WTC11 (cell line): ENCODE results near the gene CCDC30. TPM values are rescaled to one million over a fixed set of nuclear protein-coding genes. Genes with fewer than 3 reads are reported as not detected.

Source experiments
- ATAC-seq: fragments of 200-7000 bp; cut with Tn5 transposase; 2 replicates; pipeline ENCODE4 v1.10.0; 2021; ENCODE audit warnings: mild to moderate bottlenecking, moderate library complexity
- CTCF ChIA-PET: fragments of 300-600 bp; sonication (Branson Sonifier 250); formaldehyde crosslinking; loops from one replicate; lab custom pipeline; 2021; ENCODE audit warnings: antibody characterized with exemption; lab: Charles Lee
- POLR2A ChIA-PET: fragments of 350-600 bp; sonication (Branson Sonifier 250); formaldehyde crosslinking; loops from one replicate; lab custom pipeline; 2021; ENCODE audit warnings: antibody characterized with exemption; lab: Charles Lee
- DNase-seq: peaks from one replicate; pipeline ENCODE4 v3.0.0; 2021; ENCODE audit warnings: low spot score
- H3K27ac Mint-ChIP-seq: 2 replicates; pipeline ENCODE4 v1.8.0; 2021; ENCODE audit warnings: mixed read lengths
- H3K27me3 Mint-ChIP-seq: 2 replicates; pipeline ENCODE4 v1.8.0; 2021; ENCODE audit warnings: low read depth, mild to moderate bottlenecking, moderate library complexity, mixed read lengths
- H3K36me3 Mint-ChIP-seq: 2 replicates; pipeline ENCODE4 v1.8.0; 2021; ENCODE audit warnings: mixed read lengths
- H3K4me1 Mint-ChIP-seq: 2 replicates; pipeline ENCODE4 v1.8.0; 2022; ENCODE audit warnings: mixed read lengths
- H3K4me3 Mint-ChIP-seq: 2 replicates; pipeline ENCODE4 v1.8.0; 2021; ENCODE audit warnings: mild to moderate bottlenecking, moderate library complexity, mixed read lengths
- H3K9me3 Mint-ChIP-seq: 2 replicates; pipeline ENCODE4 v1.8.0; 2021; ENCODE audit warnings: mixed read lengths
- ATF1 ChIP-seq: sonication (generic); formaldehyde crosslinking; IDR thresholded peaks from 2 replicates; pipeline ENCODE4 v1.8.1; 2023; ENCODE audit warnings: mild to moderate bottlenecking, moderate library complexity, missing genetic modification reagents
- ATF6 ChIP-seq: sonication (generic); formaldehyde crosslinking; IDR thresholded peaks from 2 replicates; pipeline ENCODE4 v1.8.1; 2023; ENCODE audit warnings: mild to moderate bottlenecking, missing genetic modification reagents
- MXD4 ChIP-seq: fragments of 250-450 bp; sonication (Bioruptor Pico); IDR thresholded peaks from 2 replicates; pipeline ENCODE4 v1.8.0; 2021; ENCODE audit warnings: mild to moderate bottlenecking, moderate library complexity, borderline replicate concordance
- TCF7 ChIP-seq: sonication (generic); formaldehyde crosslinking; IDR thresholded peaks from 2 replicates; pipeline ENCODE4 v1.8.0; 2022; ENCODE audit warnings: mild to moderate bottlenecking, low read depth, missing genetic modification reagents, moderate library complexity
- TEAD1 ChIP-seq: sonication (generic); formaldehyde crosslinking; IDR thresholded peaks from 2 replicates; pipeline ENCODE4 v1.8.0; 2022; ENCODE audit warnings: mild to moderate bottlenecking, missing genetic modification reagents
- USF1 ChIP-seq: sonication (generic); formaldehyde crosslinking; IDR thresholded peaks from 2 replicates; pipeline ENCODE4 v1.8.0; 2022; ENCODE audit warnings: mild to moderate bottlenecking, missing genetic modification reagents
- ZNF232 ChIP-seq: sonication (generic); formaldehyde crosslinking; IDR thresholded peaks from 2 replicates; pipeline ENCODE4 v1.8.0; 2022; ENCODE audit warnings: mild to moderate bottlenecking, missing genetic modification reagents
- ZNF532 ChIP-seq: fragments of 250-450 bp; sonication (Bioruptor Pico); IDR thresholded peaks from 2 replicates; pipeline ENCODE4 v1.9.0; 2021; ENCODE audit warnings: mild to moderate bottlenecking, borderline replicate concordance
- total RNA-seq: library from RNA; stranded (reverse); gene quantifications from 3 replicates; pipeline ENCODE4 v1.2.3, GENCODE V29; 2021
- TF ChIP-seq, protein P1 (sequence below): sonication (generic); formaldehyde crosslinking; IDR thresholded peaks from 2 replicates; pipeline ENCODE4 v1.8.0; 2023; ENCODE audit warnings: missing genetic modification reagents, mild to moderate bottlenecking, borderline replicate concordance
- TF ChIP-seq, protein P2 (sequence below): sonication (generic); formaldehyde crosslinking; IDR thresholded peaks from 2 replicates; pipeline ENCODE4 v1.8.0; 2022; ENCODE audit warnings: mild to moderate bottlenecking, missing genetic modification reagents
- TF ChIP-seq, protein P3 (sequence below): sonication (generic); formaldehyde crosslinking; IDR thresholded peaks from 2 replicates; pipeline ENCODE4 v1.8.0; 2022; ENCODE audit warnings: mild to moderate bottlenecking, missing genetic modification reagents
- TF ChIP-seq, protein P4 (sequence below): sonication (generic); formaldehyde crosslinking; IDR thresholded peaks from 2 replicates; pipeline ENCODE4 v1.8.1; 2022; ENCODE audit warnings: mild to moderate bottlenecking, missing genetic modification reagents, moderate library complexity, borderline replicate concordance
- TF ChIP-seq, protein P5 (sequence below): sonication (generic); formaldehyde crosslinking; IDR thresholded peaks from 2 replicates; pipeline ENCODE4 v1.8.1; 2023; ENCODE audit warnings: mild to moderate bottlenecking, missing genetic modification reagents, moderate library complexity

The CCDC30 gene
- total RNA-seq, 1 experiment from 2014 or later, result 0.92 TPM

DNA sequence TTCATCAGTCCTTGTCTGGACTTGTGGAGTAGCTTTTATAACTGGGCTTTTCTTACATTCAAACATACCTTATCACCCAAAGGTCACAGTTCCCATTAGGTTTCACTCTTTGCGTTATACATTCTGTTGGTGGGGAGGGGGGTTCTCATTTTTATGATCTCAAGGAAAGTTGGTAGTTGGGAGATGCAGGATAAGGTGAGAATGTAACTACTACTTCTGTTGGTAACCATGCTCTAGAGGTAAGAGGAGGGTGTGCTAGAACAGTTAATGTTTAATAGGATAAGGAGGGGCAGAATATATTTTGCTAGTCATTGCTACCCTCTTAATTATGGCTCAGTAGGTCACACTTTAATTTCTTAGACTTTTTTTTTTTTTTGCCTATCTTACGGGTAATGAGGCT is 229.8 kb downstream of the CCDC30 start:
- POLR2A ChIA-PET, result interaction anchor here (2.9 kb wide), 1 partner anchor 10 kb away, joined by 20 read pairs; the partner anchor contains the start of gene YBX1

More for the DNA sequence above, 229.8 kb downstream of the CCDC30 start:
- DNase-seq (no peak), ATAC-seq (no peak)
- TF ChIP-seq USF1, result no peak
- TF ChIP-seq ZNF232, result no peak
- TF ChIP-seq ZNF532, result no peak
- TF ChIP-seq, protein P1, sequence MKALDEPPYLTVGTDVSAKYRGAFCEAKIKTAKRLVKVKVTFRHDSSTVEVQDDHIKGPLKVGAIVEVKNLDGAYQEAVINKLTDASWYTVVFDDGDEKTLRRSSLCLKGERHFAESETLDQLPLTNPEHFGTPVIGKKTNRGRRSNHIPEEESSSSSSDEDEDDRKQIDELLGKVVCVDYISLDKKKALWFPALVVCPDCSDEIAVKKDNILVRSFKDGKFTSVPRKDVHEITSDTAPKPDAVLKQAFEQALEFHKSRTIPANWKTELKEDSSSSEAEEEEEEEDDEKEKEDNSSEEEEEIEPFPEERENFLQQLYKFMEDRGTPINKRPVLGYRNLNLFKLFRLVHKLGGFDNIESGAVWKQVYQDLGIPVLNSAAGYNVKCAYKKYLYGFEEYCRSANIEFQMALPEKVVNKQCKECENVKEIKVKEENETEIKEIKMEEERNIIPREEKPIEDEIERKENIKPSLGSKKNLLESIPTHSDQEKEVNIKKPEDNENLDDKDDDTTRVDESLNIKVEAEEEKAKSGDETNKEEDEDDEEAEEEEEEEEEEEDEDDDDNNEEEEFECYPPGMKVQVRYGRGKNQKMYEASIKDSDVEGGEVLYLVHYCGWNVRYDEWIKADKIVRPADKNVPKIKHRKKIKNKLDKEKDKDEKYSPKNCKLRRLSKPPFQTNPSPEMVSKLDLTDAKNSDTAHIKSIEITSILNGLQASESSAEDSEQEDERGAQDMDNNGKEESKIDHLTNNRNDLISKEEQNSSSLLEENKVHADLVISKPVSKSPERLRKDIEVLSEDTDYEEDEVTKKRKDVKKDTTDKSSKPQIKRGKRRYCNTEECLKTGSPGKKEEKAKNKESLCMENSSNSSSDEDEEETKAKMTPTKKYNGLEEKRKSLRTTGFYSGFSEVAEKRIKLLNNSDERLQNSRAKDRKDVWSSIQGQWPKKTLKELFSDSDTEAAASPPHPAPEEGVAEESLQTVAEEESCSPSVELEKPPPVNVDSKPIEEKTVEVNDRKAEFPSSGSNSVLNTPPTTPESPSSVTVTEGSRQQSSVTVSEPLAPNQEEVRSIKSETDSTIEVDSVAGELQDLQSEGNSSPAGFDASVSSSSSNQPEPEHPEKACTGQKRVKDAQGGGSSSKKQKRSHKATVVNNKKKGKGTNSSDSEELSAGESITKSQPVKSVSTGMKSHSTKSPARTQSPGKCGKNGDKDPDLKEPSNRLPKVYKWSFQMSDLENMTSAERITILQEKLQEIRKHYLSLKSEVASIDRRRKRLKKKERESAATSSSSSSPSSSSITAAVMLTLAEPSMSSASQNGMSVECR (CRISPR knock-in tag), result no peak
- no peak for TF ChIP-seq ATF1 (CRISPR knock-in tag)
- TF ChIP-seq ATF6 (CRISPR knock-in tag), result no peak
- TF ChIP-seq, protein P2, sequence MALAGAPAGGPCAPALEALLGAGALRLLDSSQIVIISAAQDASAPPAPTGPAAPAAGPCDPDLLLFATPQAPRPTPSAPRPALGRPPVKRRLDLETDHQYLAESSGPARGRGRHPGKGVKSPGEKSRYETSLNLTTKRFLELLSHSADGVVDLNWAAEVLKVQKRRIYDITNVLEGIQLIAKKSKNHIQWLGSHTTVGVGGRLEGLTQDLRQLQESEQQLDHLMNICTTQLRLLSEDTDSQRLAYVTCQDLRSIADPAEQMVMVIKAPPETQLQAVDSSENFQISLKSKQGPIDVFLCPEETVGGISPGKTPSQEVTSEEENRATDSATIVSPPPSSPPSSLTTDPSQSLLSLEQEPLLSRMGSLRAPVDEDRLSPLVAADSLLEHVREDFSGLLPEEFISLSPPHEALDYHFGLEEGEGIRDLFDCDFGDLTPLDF, result no peak
- TF ChIP-seq, protein P3, sequence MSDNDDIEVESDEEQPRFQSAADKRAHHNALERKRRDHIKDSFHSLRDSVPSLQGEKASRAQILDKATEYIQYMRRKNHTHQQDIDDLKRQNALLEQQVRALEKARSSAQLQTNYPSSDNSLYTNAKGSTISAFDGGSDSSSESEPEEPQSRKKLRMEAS (CRISPR knock-in tag), result no peak
- TF ChIP-seq, protein P4, sequence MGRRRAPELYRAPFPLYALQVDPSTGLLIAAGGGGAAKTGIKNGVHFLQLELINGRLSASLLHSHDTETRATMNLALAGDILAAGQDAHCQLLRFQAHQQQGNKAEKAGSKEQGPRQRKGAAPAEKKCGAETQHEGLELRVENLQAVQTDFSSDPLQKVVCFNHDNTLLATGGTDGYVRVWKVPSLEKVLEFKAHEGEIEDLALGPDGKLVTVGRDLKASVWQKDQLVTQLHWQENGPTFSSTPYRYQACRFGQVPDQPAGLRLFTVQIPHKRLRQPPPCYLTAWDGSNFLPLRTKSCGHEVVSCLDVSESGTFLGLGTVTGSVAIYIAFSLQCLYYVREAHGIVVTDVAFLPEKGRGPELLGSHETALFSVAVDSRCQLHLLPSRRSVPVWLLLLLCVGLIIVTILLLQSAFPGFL (CRISPR knock-in tag), result no peak
- TF ChIP-seq, protein P5, sequence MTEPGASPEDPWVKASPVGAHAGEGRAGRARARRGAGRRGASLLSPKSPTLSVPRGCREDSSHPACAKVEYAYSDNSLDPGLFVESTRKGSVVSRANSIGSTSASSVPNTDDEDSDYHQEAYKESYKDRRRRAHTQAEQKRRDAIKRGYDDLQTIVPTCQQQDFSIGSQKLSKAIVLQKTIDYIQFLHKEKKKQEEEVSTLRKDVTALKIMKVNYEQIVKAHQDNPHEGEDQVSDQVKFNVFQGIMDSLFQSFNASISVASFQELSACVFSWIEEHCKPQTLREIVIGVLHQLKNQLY, result no peak
- TF ChIP-seq MXD4 (CRISPR knock-in tag), result no peak
- no peak for TF ChIP-seq TEAD1 (CRISPR knock-in tag)
- TF ChIP-seq TCF7, result no peak
- Mint-ChIP-seq H3K27ac (peak overlapping the region; percentile 47), H3K4me1 (peaks cover 48% of the 10 kb centered on the region), H3K36me3 (peaks cover 45% of the 10 kb centered on the region), H3K27me3 (no peaks in the 10 kb centered on the region), H3K4me3 (no peak overlapping the region), H3K9me3 (no peaks in the 10 kb centered on the region)
- CTCF ChIA-PET, result interaction anchor here (0.9 to 2.5 kb wide), 4 partner anchors 38 to 519 kb away, joined by 3 to 15 read pairs (median 4); partner anchors contain the start of genes C1orf50 and P3H1
